Tibial nerve (tissue), 4 donors: Measurements from ENCODE around the gene FBXL3. TPM values are rescaled to one million over a fixed set of nuclear protein-coding genes. Genes with fewer than 3 reads are reported as not detected.
A peak's percentile ranks its signal among the peaks of the same experiment; 100 is the strongest.

Experiments
- DNase-seq, 2 donors: peaks; one replicate each; pipeline ENCODE4 v3.0.0-alpha.2; 2019; ENCODE audit warnings: low spot score in 2 of 2
- H3K27ac ChIP-seq, 4 donors: fragments of 200-600 bp; sonication (generic) in 3 of 4; one replicate each; pipeline ENCODE4 v1.5.1; 2017 to 2019; ENCODE audit warnings: mild to moderate bottlenecking in 1 of 4
- H3K27me3 ChIP-seq, 2 donors: fragments of 200-600 bp; sonication (generic) in 1 of 2; one replicate each; pipeline versions ENCODE4 v1.5.1 to v1.6.0; 2017 to 2019
- H3K36me3 ChIP-seq, 3 donors: fragments of 200-600 bp; sonication (generic); one replicate each; pipeline ENCODE4 v1.5.1; 2018 to 2019
- H3K4me1 ChIP-seq, 4 donors: fragments of 200-600 bp; sonication (generic) in 3 of 4; one replicate each; pipeline ENCODE4 v1.5.1; 2017 to 2019
- H3K4me3 ChIP-seq, 4 donors: fragments of 200-600 bp; sonication (generic) in 3 of 4; one replicate each; pipeline ENCODE4 v1.5.1; 2017 to 2019; ENCODE audit warnings: mild to moderate bottlenecking in 1 of 4, moderate library complexity in 1 of 4
- H3K9me3 ChIP-seq, 4 donors: fragments of 200-600 bp; sonication (generic) in 3 of 4; one replicate each; pipeline ENCODE4 v1.5.1; 2017 to 2019
- CTCF ChIP-seq, 5 experiments: fragments of 200-600 bp in 3 of 5; fragments of 450-650 bp in 2 of 5; sonication (generic) in 3 of 5; IDR thresholded peaks; one replicate each; pipeline ENCODE4 v1.5.1; 2016 to 2019; ENCODE audit warnings: antibody characterized with exemption in 5 of 5, mild to moderate bottlenecking in 3 of 5, moderate library complexity in 2 of 5
- EP300 ChIP-seq, 2 donors: sonication (generic); formaldehyde crosslinking; IDR thresholded peaks; one replicate each; pipeline ENCODE4 v1.6.1; 2017; ENCODE audit warnings: antibody characterized with exemption in 2 of 2, mild to moderate bottlenecking in 1 of 2
- POLR2A ChIP-seq, 2 donors: fragments of 450-650 bp; IDR thresholded peaks; one replicate each; pipeline ENCODE4 v1.6.1; 2017; ENCODE audit warnings: antibody characterized with exemption in 2 of 2, mild to moderate bottlenecking in 2 of 2, moderate library complexity in 2 of 2
- WGBS, 2 donors: methylation state at CpG; one replicate each; pipeline ENCODE4 v1.1.5; 2018; 5-methylcytosine and 5-hydroxymethylcytosine counted together
- total RNA-seq, 4 donors: library from RNA; depleted of rRNA; stranded (reverse); fragments of >200 nt; gene quantifications; one replicate each; pipeline ENCODE4 v1.1.0, GENCODE V29; 2016

FBXL3 gene
- total RNA-seq, 4 donors from 2014 or later = 156 to 223 (median 175) TPM

- no peak overlapping the region for H3K4me3 ChIP-seq
- H3K9me3 ChIP-seq = no peaks in the 10 kb centered on the region
- H3K4me1 ChIP-seq = peaks cover 0 to 3% (median 0%) of the 10 kb centered on the region in 4 donors
- TF ChIP-seq EP300 (IDR thresholded peaks at IDR 0.05) = no peak
- no peak overlapping the region for H3K27ac ChIP-seq
- H3K36me3 ChIP-seq = peaks cover 0 to 7% (median 0%) of the 10 kb centered on the region in 3 donors
- DNase-seq = no peak
- WGBS, 2 donors = 70 to 71% methylated on average over 5 of the region's 5 CpGs
- H3K27me3 ChIP-seq = no peaks in the 10 kb centered on the region
These were observed 12.0 kb upstream of the FBXL3 start for GRCh38 chr13:77038907-77039480.

- DNase-seq = no peak
These were observed 9.3 kb upstream of the FBXL3 start for GRCh38 chr13:77036279-77036678.

GRCh38 chr13:77034881-77035280, 7.9 kb upstream of the FBXL3 start:
- WGBS, 2 donors = 93 to 95% methylated on average over 5 of the region's 5 CpGs
- no peak for TF ChIP-seq POLR2A (IDR thresholded peaks at IDR 0.05)
- Histone ChIP-seq H3K27ac (no peak overlapping the region), H3K27me3 (no peaks in the 10 kb centered on the region), H3K4me1 (no peaks in the 10 kb centered on the region), H3K9me3 (no peaks in the 10 kb centered on the region), H3K36me3 (no peaks in the 10 kb centered on the region), H3K4me3 (no peak overlapping the region)
- no peak for DNase-seq

More at GRCh38 chr13:77036279-77036678, 9.3 kb upstream of the FBXL3 start:
- WGBS, 2 donors = 71% methylated on average over 1 of the region's 1 CpG
- Histone ChIP-seq H3K36me3 (no peaks in the 10 kb centered on the region), H3K4me3 (no peak overlapping the region), H3K4me1 (no peaks in the 10 kb centered on the region), H3K27ac (no peak overlapping the region), H3K27me3 (no peaks in the 10 kb centered on the region), H3K9me3 (no peaks in the 10 kb centered on the region)
- TF ChIP-seq EP300 (IDR thresholded peaks at IDR 0.05) (no peak), POLR2A (IDR thresholded peaks at IDR 0.05) (no peak)

- TF ChIP-seq CTCF (IDR thresholded peaks at IDR 0.05) (no peak), EP300 (IDR thresholded peaks at IDR 0.05) (no peak), POLR2A (IDR thresholded peaks at IDR 0.05) (no peak)
- H3K4me3 ChIP-seq = no peak overlapping the region
- H3K36me3 ChIP-seq = no peaks in the 10 kb centered on the region
- H3K27ac ChIP-seq = no peak overlapping the region
- H3K9me3 ChIP-seq = no peaks in the 10 kb centered on the region
- WGBS, 2 donors = 96 to 98% methylated on average over 4 of the region's 4 CpGs
- peaks cover 0 to 3% (median under 1%) of the 10 kb centered on the region in 4 donors for H3K4me1 ChIP-seq
- no peaks in the 10 kb centered on the region for H3K27me3 ChIP-seq
- DNase-seq = no peak
These were observed 6.9 kb upstream of the FBXL3 start for GRCh38 chr13:77033717-77034302.

GRCh38 chr13:77031656-77032243, 4.8 kb upstream of the FBXL3 start:
- peaks cover 0 to 12% (median 7%) of the 10 kb centered on the region in 4 donors for H3K4me1 ChIP-seq
- H3K9me3 ChIP-seq = no peaks in the 10 kb centered on the region
- H3K36me3 ChIP-seq = no peaks in the 10 kb centered on the region
- H3K4me3 ChIP-seq = no peak overlapping the region
- no peaks in the 10 kb centered on the region for H3K27me3 ChIP-seq
- no peak for DNase-seq
- no peak overlapping the region for H3K27ac ChIP-seq
- TF ChIP-seq EP300 (IDR thresholded peaks at IDR 0.05) = no peak
- no peak for TF ChIP-seq POLR2A (IDR thresholded peaks at IDR 0.05)
- TF ChIP-seq CTCF (IDR thresholded peaks at IDR 0.05) = no peak
- 93 to 97% methylated on average over 6 of the region's 6 CpGs for WGBS, 2 donors

- no peak overlapping the region for H3K4me3 ChIP-seq
- H3K27ac ChIP-seq = peak overlapping the region in 2 of 4 donors; percentile 35 to 95
- H3K36me3 ChIP-seq = no peaks in the 10 kb centered on the region
- no peaks in the 10 kb centered on the region for H3K27me3 ChIP-seq
- 94 to 100% methylated on average over 1 of the region's 1 CpG for WGBS, 2 donors
- TF ChIP-seq POLR2A (IDR thresholded peaks at IDR 0.05) (no peak), EP300 (IDR thresholded peaks at IDR 0.05) (no peak), CTCF (IDR thresholded peaks at IDR 0.05) (no peak)
- peaks cover 0 to 20% (median 8%) of the 10 kb centered on the region in 4 donors for H3K4me1 ChIP-seq
- DNase-seq = no peak
- no peaks in the 10 kb centered on the region for H3K9me3 ChIP-seq
These were observed 2.5 kb upstream of the FBXL3 start for GRCh38 chr13:77029436-77029835.
